Activated T-helper 1 cell treated with anti-CD3 and anti-CD28 coated beads, Interleukin-2, amount 50 U/mL, for 16 hours (primary cell): ENCODE data around the gene NARF.
"Not testable (repeated sequence)": the region's sequence is repeated elsewhere in the genome, so short reads cannot be mapped to it uniquely, and the experiment has no call there.

Experiments
- DNase-seq, 2 donors: peaks; one replicate each; pipeline ENCODE4 v3.0.0-alpha.2; 2020; ENCODE audit warnings: low read depth in 1 of 2, low spot score in 1 of 2

NARF gene

DNA sequence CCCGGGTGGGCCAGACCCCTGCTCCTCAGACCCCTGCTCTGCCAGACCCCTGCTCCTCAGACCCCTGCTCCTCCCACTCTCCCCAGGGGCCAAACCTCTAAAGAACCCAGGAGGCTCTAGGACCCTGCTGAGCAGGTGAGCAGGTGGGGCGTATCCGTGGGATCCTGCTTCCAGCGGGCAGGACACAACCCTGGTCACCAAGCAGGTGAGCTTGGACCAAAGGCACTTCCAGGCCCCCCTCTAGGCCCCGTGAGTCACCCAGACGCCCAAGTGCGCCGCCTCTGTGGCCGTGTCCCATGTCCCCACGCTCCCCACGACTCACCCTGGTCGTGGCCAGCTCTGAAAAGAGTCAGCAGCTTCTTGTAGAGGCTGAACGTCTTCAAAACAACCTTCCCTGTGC, 13.0 kb upstream of the NARF start:
- DNase-seq = no peak

DNA sequence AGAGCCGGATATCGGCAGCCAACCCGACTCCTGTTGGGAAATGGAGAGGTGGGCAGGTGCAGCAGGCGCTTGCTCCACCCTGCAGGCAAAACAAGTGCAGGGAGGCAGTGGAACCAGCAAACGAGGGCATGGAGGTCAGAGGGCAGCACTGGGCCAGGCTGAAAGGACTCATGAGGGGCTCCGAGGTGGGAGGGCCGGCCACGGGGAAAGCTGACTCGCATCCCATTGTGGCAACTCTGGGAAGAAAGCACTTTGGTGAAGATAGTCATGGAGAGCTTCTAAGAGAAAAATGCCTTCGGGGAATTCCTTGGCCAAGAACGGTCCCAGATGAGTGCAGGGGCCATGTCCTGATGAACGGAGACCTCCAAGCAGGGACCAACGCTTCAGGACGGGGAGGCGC, 12.4 kb upstream of the NARF start:
- no peak for DNase-seq

DNA sequence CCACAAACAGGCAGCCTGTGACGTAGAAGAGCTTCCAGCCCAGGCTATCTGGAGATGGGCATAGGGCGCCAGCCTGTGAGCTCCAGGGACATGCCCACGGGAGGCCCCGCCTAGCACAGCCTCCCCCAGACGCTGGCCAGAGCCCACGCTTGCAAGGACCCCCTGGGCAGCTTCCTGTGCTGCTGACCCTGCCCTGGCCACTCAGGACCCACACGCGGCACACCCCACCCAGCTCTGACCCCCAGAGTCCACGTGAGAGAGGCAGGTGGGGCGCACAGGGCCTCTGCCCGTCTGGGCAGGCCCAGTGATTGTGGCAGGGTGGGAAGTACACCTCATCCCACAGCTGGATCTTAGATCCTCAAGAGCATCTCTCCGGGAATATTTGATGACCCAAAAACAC, 11.9 kb upstream of the NARF start:
- DNase-seq = no peak

DNA sequence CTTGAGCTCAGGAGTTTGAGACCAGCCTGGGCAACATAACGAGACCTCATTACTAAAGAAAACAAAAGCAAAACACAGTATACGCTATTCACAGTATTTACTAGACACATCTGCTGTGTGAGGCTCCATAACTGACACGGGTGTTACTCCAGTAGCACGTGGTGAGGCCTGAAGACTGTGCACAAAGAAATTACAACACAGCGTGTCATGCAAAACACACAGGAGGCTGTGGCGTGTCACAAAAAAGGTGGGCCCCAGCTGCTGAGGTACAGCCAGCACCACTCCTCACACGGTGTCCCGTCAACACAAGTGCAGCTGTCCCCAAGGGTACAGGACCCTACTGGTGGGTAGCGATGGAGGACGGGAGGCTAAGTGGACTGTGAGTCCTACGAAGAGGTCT, 10.7 kb upstream of the NARF start:
- no peak for DNase-seq

DNA sequence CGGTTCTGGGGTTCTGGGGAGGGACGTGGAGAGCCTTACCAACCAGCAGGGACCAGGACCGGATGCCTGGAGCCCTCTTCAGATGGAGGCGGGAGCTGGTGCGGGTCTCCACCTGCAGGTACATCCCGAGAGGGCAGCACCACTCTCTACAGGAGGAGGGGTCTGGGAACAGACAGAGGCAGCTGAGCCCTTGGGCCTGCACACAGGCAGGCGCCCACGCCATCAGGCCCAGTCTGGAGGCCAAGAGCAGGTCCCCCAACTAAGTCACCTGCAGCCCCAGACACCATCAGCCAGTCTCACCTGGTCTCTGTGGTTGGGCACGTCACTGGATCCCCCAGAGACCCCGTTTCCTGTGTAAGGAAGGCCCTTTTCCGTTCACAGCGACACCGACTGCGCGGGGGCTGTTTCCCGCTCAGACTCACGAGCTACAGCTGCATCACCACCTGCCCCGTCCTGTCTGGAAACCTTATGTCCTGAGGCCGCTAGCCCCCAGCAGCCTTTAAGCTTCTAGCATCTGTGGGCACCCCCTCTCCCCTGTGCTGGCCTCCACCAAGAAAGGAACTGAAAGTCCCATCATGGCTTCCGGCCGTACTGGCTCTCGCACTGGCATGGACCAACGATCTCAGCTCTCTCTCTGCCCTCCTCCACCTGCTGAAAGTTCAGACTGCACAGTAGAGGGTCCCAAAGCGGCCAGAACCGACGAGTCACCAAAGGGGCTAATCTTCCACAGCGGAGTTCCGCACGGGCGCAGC, 9.2 kb upstream of the NARF start:
- peak; percentile 37 to 47 for DNase-seq

DNA sequence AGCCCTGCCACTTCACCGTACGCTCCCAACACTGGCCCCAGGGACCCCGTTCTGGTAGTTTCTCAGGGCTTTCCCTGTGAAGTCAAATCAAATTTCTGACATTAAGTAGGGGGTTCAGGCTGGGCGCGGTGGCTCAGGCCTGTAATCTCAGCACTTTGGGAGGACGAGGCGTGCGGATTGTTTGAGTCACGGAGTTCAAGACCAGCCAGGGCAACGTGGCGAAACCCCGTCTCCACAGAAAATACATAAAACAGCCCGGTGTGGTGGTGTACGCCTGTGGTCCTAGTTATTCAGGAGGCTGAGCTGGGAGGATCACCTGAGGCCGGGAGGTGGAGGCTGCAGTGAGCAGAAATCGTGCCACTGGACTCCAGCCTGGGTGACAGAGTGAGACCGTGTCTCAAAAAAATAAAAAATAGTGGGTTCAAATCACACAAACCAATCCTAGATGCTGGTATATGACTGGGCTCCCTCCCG, 8.6 kb upstream of the NARF start:
- no peak for DNase-seq

DNA sequence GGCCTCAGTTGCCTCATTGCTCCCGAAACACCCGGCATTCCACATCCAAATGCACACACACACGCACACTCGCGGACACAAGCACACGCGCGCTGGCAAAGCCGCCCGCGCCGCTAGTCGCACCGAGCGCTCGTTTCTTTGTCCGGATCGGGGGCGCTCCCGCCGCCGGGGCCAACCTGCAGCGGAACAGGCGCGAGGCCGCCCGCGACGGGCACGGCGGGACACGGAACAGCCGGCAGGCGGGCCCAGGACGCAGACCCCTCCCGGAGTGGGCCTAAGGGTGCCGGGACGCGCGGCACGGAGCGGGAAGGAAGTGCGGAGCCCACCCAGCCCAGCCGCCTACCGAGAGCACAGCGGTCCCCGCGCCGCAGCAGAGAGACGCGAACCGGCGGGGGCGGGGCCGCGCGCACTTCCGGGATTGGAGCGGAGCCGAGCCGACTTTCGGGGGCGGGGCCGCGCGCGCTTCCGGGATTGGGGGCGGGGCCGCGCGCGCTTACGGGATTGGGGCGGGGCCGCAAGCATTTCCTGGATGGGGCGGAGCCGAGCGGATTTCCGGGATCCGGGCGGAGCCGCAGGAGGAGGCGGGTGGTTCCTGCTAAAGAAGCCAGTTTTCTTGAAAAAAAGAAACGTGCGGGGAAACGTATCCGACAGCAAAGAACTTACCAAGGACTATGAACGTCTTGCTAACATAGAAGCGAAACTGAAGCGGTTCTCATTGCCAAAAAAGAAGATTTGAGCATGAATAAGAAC, 8.0 kb upstream of the NARF start, which contains the start of gene CYBC1:
CYBC1 (minus strand) TSS at position 396 of the 750 bp plus-strand sequence. CDS start 1,498 bp downstream, outside the sequence.
- peak; percentile 91 to 93 for DNase-seq

DNA sequence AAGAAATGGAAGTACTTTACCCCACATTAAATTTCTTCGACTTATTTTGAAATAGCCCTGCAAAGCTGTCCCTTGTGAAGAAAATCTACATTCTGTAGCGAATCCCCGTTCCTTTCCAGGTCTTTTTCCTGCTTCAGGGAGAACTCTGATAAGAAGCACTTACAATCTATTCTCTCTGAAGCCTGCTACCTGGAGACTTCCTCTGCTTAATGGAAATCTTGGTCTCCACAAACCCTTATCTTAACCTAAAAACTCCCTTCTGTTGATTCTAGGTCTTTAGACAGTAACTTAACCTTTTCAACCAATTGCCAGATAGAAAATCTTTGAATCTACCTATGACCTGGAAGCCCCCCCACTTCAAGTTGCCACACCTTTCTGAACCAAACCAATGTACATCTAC, 6.4 kb upstream of the NARF start:
- DNase-seq = no peak

DNA sequence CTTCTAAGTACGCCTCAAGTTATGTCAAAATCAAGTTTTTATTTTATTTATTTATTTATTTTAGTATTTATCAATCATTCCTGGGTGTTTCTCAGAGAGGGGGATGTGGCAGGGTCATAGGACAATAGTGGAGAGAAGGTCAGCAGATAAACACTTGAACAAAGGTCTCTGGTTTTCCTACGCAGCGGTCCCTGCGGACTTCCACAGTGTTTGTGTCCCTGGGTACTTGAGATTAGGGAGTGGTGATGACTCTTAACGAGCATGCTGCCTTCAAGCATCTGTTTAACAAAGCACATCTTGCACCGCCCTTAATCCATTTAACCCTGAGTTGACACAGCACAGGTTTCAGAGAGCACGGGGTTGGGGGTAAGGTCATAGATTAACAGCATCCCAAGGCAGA, 5.4 kb upstream of the NARF start:
- not testable (repeated sequence) for DNase-seq

DNA sequence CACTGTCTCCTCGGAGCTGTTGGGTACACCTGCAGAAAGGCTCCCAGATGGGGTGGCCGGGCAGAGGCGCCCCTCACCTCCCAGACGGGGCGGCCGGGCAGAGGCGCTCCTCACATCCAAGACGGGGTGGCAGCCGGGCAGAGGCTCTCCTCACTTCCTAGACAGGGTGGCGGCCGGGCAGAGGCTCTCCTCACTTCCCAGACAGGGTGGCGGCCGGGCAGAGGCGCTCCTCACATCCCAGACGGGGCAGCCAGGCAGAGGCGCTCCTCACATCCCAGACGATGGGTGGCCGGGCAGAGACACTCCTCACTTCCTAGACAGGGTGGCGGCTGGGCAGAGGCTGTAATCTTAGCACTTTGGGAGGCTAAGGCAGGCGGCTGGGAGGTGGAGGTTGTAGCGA, 4.8 kb upstream of the NARF start:
- DNase-seq = not testable (repeated sequence)

DNA sequence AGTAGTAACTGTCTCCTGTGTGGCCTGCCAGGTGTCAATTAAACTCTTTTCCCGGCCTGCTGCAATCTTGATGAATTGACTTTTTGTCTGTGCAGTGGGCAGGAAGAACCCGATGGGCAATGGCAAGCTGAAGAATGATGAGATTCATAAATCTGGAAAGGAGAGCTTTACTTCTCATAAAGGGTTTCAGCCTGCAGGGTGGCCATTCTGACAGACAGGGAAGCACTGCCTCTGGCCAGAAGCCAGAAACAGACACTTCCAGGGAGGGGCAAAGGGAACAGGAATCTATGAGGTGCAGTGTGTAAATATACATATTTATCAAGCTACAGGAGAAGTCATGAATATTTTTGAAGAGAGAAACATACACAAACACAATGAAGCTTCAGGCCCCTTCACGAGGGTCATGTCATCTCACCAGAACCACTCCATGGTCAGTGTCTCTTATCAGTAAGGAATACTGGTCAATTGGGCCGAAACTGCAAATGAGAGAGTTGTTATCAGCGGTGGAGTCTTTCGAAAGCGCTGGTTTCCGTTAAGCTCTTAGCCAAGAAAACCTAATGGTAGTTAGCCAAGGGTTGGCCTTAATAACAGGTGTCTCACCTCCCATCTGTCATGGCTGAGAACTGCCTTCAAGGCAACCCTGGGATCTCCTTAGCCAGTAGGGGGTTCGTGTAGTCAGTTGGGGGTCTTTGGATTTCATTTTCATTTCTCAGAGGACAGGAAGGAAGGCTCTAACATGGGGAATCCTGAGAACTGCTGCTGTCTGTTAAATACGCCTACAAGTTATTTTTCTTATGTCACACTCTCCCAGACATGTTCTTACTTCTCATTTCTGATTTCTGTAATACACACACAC, 1.2 kb upstream of the NARF start:
- DNase-seq = no peak

DNA sequence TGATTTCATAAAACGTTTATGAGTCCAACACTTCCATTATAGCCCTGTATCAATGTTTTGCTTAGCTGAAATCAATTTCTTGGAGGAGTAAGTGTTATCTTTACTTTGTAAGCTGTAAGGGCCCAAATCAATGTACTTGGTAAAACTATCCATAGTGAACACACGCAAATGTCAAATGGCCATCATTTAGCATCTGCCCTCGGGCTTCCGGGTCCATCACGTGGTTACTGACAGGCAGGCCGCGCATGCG, 687 bp upstream of the NARF start:
- DNase-seq = no peak

DNA sequence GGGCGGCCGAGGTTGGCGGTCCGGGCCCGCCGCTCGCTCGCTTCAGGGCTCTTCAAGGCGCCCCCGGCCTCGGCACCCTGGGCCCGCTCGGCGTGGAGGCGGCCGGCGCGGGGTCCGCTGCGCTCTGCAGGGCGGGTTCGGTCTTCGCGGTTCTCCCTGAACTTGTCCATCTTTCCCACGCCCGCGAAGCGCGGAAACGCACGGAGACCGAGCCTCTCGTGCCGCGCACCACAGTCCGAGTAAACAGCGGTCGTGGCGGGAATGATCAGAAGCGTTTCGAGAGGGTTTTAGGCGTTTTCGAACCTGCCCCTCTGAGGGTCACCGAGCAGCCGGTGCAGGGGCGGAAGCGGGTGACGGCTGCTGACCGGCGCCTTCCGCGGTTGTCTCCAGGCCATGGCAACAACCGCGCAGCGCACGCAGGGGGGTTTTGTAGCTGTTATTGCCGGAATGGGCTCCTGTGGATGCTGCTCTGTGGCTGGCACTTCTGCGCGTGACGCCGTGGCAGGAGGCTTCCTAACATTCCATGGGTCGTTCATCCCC, 414 bp downstream of the NARF start:
- no peak for DNase-seq

DNA sequence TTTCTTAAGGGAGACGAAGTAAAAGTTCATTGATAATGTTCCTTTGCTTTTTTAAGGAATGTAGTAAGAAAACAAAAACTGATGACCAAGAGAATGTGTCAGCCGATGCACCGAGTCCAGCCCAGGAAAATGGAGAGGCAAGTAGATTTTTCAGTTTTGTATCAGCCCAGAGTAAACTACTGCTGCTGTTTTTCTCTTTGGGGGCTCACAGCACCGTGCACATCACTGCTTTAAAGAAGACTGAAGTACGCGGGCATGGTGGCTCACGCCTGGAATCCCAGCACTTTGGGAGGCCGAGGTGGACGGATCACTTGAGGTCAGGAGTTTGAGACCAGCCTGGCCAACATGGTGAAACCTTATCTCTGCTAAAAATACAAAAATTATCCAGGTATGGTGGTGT, 1.4 kb downstream of the NARF start:
- DNase-seq = not testable (repeated sequence)

DNA sequence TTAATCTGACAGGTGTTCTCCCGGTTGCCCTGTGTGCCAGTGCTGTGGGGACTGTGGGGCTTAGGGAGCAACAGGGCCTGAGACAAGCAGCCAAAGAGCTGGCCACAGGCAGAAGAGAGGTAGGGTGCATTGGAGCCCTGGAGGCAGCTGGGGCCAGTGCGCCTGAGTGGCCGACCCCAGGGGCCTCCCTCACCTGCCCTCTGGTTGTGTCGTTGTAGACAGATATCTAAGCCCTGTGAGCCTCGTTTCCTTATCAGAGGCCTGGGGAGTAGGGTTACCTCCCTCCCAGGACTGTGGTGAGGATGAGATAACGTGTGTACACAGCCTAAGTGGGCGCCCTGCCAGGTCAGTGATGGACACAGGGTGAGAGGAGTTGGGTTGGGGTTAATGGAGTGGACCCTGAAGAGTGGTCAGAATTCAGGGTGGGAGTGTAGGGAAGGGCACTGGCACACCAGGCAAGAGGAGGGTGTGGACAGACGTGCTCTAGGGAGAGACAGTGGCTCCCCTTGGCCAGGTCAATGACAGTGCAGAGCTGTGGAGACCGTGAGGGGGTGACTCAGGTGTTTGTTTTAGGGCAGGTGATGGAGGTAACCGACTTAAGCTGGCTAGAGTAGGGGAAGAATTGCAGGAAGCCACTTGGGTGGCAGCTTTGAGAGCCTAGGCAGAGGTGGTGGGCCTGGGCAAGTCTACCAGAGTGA, 3.4 kb downstream of the NARF start:
- no peak for DNase-seq

DNA sequence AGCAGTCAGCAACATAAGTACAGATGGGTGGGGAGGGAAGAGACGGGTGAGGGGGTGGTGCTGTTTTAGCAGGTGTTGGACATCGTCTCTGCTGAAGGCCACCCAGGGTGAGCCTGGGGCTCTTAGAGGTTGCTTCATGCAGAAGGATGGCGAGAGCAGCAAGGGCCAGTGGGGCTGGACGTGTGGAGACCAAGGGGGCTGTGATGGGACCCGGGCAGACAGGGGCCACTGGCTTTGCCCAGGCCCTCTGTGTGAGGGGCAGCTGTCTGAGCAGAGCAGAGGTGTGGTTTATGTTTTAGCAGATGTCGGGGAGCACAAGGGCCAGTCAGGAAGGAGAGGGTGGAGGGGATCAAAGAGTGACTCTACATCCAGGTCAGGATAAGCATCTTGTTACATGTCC, 4.8 kb downstream of the NARF start:
- no peak for DNase-seq

DNA sequence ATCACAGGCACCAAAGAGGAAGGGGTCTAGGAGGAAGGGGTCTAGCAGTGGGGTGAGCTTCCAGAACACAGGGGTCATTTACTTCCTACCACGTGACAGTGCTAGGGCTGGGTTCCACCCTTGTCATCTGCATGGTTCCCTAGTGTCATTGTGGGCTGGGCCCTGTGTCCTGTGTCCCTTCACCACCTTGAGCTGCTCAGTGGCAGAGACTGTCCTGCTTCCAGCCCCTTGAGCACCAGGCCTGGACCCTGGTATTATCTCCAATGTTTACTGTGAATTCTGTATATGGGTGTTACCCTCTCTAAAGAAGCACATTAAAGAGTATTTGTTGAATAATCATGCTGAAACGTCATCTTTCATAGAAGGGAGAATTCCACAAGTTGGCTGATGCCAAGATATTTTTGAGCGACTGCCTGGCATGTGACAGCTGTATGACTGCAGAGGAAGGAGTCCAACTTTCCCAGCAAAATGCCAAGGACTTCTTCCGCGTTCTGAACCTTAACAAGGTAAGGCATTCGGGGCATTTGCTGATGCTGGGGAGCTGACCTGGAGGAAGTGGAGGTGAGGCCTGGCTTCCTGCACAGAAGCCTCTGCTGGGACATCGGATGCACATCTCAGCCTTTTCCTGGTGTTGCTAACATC, 5.5 kb downstream of the NARF start:
- no peak for DNase-seq

DNA sequence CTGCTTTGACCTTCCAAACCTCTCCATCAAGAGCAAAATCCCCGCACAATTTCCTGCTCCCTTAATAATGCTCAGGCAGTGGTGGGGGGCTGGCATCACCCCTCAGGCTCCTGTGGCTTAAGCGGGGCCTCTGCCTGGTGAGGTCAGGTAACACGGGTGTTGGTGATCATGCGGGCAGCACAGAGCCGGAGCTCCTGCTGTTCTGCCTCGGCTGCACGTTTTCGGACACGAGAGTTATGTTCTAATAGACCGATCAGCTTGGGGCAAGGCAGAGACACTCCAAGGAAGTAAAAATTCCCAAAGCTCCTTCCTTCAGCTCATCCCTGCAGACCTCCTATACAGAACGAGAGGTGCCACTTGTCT, 6.0 kb downstream of the NARF start:
- no peak for DNase-seq

DNA sequence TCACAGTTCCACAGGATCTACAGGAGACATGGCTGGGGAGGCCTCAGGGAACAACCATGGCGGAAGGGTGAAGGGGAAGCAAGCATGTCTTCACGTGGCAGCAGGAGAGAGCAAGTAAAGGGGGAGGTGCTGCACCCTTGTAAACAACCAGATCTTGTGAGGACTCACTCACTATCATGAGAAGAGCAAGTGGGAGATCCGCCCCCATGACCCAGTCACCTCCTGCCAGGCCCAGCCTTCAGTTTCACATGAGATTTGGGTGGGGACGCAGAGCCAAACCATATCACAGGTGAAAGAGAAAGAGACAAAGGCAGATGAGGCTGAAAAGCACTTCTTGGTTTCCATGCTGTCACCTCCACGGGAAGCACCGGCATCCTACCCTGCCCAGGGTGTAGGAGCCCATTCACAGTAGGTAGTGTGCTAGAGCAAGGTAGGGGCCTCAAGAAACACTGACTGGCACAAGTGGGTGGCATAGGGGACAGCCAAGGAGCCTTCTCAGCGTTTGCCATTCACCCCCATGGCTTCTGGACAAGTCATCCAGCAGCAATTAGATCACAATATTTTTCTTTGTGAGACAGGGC, 6.6 kb downstream of the NARF start:
- DNase-seq = no peak

DNA sequence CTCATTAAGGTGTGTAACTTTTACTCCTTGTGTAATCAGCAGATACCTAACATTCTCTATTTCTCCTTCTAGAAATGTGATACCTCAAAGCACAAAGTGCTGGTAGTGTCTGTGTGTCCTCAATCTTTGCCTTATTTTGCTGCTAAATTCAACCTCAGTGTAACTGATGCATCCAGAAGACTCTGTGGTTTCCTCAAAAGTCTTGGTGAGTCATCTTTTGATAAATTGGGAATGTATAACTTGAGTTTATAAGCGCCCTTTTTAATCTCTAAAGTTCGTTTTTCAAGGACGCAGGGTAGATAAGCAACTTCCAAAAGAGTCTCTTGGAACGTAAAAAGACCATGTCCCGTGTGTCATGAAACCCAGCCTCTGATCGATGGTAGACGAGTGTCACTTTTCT, 10.2 kb downstream of the NARF start:
- DNase-seq = no peak
